IPS DF 4.7 (cell line): ENCODE measurements around the gene MT1G.
"Not testable (repeated sequence)": the region's sequence is repeated elsewhere in the genome, so short reads cannot be mapped to it uniquely, and the experiment has no call there.

ENCODE experiments used
- DNase-seq: peaks from one replicate; pipeline ENCODE4 v3.0.0-alpha.2; 2013; ENCODE audit warnings: low spot score; ENCODE audit errors: extremely low read depth

The MT1G gene

GRCh38 chr16:56665286-56666261 is 2.3 kb downstream of the MT1G start:
- DNase-seq: not testable (repeated sequence)

GRCh38 chr16:56664506-56664905 is 3.4 kb downstream of the MT1G start:
- no peak for DNase-seq

- no peak for DNase-seq
Measured at GRCh38 chr16:56662357-56663354, 5.2 kb downstream of the MT1G start.

DNA sequence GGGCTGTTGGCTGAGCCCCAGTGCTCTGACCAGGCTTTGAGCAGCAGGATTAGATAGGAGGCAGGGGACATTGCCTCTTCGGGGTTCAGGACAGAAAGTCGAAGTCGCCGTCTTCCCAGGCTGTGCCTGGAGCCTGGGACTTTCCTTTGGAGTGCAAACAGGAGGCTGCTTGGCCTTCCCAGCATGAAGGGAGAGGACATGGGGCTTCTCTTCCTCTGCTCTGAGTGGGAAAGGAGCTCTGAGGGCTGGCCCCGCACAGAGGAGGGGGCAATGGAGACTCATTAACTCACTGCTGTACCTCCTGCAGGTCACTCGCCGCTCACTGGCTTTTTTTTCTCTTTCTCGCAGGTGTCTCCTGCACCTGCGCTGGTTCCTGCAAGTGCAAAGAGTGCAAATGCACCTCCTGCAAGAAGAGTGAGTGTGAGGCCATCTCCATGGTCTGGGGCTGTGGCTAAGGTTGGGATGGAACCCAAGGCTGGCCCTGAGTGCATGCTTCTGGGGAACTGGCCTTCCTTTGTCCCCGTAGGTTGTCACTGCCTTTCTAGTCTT is 9.5 kb downstream of the MT1G start:
- no peak for DNase-seq

DNA sequence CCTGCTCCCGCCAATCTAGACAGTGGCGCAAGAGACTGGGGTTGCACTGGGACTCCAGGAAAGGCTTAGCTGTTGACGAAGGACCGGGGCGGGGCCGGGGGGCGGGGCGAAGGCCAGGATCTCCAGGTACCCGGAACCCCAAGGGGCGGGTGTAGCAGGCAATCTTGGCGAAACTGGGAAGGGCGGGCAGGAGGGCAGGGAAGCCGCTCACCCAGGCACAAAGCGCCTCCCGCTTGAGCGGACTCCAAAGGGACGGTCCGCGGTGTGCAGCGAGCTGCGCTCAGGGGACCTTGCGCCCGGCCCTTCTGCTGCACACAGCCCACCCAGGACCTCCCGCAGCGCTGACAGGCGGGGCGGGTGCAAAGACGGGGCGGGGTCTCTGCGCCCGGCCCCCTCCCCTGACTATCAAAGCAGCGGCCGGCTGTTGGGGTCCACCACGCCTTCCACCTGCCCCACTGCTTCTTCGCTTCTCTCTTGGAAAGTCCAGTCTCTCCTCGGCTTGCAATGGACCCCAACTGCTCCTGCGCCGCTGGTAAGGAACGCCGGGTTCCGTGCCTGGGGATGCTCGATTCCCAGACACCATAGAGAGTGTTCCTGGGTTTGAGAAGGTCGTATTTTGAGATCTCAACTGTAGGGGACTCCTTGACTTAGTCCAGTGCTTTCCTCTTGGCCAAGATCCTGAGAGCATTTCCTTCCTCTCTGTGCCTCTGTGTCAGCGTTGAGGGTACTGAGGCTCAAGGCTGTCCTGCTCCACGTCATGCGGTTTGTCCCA is 10.1 kb downstream of the MT1G start, which contains the start of gene MT1F:
Gene MT1F, plus strand, starts transcription at position 405 of the 772 bp plus-strand sequence. Its CDS starts 100 bp downstream, at position 505.
- DNase-seq: no peak

DNA sequence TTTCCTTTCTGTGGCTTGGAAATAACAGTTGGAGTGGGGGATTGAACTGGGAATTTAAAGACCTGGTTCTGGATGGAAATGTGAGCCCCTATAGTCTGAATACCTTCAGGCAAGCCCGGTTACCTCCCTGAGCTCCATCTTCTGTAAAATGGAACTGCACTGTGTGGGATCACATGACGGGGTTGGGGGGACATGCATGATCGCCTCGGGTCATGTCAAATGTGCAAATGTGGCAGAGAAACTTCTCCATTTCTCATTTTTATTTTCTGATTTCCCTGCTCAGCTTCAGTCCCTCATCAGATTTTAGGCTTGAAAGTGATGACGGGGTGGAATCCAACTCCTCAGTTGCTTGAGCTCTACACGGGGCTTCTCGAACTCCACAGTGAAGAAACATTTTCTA is 14.6 kb downstream of the MT1G start:
- DNase-seq: no peak

DNA sequence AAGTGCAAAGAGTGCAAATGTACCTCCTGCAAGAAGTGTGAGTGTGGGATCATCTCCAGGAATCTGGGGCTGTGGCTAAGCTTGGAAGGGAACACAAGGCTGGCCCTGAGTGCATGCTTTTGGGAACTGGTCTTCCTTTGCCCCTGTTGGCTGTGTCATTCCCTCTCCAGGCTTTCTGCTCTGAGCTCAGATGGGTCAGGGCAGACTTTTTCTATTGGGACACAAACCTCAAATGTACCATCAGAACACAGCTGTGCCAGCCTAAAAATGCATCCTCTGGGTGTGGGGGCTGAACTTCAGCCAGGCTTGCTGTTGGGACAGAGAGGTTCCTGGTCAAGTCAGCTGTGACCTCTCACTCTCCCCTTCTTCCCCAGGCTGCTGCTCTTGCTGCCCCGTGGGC is 15.3 kb downstream of the MT1G start:
- no peak for DNase-seq

GRCh38 chr16:56651586-56651985 is 16.3 kb downstream of the MT1G start, which contains the start of gene MT1B:
Gene MT1B, plus strand, starts transcription at chr16:56651886. Its CDS starts 68 bp downstream, at chr16:56651954.
- DNase-seq: no peak

DNA sequence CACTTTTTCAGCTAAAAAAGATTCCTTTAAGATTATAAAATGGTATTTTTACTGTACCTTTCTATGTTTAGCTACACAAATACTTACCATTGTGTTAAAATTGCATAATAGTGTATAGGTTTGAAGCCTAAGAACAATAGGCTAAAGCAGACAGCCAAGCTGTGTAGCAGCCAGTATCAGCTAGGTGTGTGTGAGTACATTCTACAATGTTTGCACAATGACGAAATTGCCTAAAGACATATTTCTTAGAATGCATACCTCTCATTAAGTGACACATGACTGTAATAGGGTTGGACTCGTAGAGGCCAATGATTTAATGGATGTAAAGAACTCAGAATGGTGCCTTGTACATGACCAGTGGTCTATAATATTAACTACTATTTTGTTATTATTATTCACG is 18.0 kb downstream of the MT1G start:
- DNase-seq: no peak

DNA sequence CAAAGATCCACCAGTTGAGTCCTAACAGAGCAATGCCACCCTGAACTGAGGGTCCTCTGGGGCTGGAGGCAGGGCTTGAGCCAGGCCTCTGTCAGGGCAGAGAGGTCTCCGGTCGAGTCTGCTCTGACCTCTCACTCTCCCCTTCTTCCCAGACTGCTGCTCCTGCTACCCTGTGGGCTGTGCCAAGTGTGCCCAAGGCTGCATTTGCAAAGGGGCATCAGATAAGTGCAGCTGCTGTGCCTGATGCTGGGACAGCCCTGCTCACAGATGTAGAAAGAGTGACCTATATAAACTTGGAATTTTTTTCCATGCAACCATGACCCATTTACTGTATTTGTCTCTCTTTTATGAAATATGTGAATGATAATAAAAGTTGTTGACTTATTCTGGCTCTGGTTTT is 18.6 kb downstream of the MT1G start:
- no peak for DNase-seq

DNA sequence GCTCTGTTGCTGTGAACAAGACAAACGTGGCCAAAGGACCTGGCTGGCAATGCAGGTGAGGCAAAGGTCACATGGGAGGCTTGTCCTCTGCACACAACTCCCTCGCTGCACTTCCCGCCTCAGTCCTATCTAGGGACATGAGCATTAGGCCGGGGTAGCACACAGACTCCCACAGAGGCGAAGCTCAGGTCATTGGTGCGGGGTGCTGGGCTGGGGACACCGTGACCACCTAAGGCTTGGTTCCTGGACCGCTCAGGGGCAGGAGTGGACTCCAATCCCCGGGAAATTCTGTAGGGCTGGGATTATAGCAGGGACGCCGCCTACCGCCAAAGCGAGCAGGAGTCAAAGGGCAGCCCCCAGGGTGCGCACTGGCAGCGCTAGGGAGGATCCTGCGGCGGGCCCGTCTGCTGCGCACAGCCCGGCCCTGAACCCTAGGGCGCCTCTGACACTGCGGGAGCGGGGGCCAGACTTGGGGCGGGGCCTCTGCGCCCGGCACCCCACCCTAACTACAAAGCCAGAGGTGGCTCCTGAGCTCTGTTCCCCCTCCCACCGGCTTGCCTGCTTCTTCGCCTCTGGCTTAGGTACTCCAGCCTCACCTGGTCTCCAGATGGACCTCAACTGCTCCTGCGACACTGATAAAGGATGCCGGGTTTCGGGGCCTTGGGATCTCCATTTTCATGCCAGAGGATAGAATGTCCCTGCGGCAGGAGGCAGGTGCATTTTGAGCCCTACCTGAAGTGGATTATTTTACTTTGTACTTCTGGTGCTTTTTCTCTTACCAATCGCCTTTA is 20.0 kb downstream of the MT1G start:
- no peak for DNase-seq

- DNase-seq: no peak
Measured at GRCh38 chr16:56645838-56646237, 22.0 kb downstream of the MT1G start.

- no peak for DNase-seq
Measured at GRCh38 chr16:56645311-56645710, 22.6 kb downstream of the MT1G start.

DNA sequence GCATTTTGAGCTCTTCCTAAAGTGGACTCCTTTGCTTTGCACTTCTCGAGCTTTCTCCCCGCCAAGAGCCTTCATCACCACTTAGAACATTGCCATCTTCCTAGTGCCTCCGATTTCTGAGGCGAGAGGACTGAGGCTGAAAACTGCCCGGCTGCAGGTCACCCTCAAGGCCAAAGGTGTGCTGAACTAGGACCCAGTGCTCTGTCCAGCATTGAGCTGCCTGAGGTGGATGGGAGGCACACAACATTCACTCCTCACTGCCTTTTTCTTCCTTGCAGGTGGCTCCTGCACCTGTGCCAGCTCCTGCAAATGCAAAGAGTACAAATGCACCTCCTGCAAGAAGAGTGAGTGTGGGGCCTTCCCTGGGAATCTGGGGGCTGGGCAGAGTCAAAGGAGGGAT is 24.0 kb downstream of the MT1G start:
- no peak for DNase-seq

DNA sequence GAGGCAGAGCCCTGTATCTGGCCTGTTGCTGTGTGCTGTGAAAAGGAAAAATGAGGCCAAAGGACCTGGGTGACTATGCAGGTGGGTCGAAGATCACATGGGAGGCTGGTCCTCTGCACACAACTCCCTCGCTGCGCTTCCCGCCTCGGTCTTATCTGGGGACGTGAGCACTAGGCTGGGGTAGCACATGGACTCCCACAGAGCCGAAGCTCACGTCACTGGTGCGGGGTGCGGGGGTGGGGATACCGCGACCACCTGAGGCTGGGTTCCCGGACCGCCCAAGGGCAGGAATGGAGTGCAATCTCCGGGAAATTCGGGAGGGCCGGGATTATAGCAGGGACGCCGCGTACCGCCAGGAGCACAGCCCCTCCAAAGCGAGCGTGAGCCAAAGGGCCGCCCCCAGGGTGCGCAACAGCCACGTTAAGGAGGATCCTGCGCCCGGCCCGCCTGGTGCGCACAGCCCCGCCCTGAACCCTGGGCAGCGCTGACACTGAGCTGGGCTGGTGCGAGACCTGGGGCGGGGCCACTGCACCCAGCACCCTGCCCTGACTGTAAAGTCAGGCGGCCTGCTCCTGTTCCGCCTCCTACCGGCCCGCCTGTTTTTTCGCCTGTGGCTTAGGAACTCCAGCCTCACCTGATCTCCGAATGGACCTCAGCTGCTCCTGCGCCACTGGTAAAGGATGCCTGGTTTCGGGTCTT is 24.6 kb downstream of the MT1G start:
- no peak for DNase-seq

DNA sequence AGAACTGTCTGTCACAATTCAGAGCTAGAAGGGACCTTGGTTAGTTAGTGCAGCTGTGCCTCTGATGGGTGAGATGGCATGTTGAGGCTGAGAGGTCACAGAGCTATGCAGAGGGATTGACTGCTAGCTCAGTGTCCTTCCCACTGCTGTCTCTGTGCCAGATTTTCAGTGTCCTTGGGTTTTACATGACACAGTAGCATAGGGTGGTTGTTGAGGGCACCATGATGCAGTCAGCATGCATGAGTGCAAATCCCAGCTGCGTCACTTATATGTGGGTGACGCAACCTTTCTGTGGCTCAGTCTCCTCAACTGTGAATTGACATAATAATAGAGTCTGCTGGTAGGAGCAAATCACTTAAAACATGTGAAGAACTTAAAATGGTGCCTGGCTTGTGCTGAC is 26.7 kb downstream of the MT1G start:
- DNase-seq: no peak

- DNase-seq: no peak
Measured at GRCh38 chr16:56640076-56640475, 27.8 kb downstream of the MT1G start.

DNA sequence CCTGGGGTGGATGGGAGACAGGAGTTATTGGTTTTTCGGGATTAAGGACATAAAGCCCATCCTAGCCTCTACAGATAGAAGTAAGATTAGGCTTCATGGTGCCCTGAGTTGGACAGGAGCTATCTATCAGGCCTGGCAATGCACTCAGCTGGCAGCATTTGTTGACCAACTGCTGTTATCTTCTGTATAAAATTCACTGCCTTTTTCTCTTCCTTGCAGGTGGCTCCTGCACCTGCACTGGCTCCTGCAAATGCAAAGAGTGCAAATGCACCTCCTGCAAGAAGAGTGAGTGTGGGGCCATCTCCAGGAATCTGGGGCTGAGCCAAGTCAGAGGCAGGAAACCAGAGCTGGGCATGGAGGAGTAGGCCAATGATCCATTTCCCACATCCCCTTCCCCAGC is 28.8 kb downstream of the MT1G start:
- DNase-seq: no peak
